B cell (primary cell): ENCODE results near the gene JCAD. TPM values are rescaled to one million over a fixed set of nuclear protein-coding genes. Genes with fewer than 3 reads are reported as not detected.

Experiments
- ATAC-seq: fragments of 200-7000 bp; cut with Tn5 transposase; one replicate; pipeline ENCODE4 v1.10.0; 2021; ENCODE audit warnings: low read depth, mild to moderate bottlenecking, moderate number of reproducible peaks, moderate library complexity
- CTCF ChIA-PET: fragments of 350-600 bp; sonication (Branson Sonifier 250); formaldehyde crosslinking; loops from one replicate; lab custom pipeline; 2021; ENCODE audit warnings: antibody characterized with exemption, inconsistent platforms; lab: Charles Lee
- POLR2A ChIA-PET: fragments of 350-600 bp; sonication (Branson Sonifier 250); formaldehyde crosslinking; loops from one replicate; lab custom pipeline; 2021; ENCODE audit warnings: antibody characterized with exemption; lab: Charles Lee
- DNase-seq: peaks from one replicate; pipeline ENCODE4 v3.0.0; 2013
- H2AFZ ChIP-seq: 2 replicates; pipeline ENCODE4 v1.6.1; 2012; ENCODE audit warnings: mild to moderate bottlenecking, low read depth, low read length; ENCODE audit not compliant: insufficient read depth, poor library complexity, severe bottlenecking
- H3K27ac ChIP-seq, 2 donors: 1 replicate in 1 of 2; 2 replicates in 1 of 2; pipeline ENCODE4 v1.5.1; 2012 to 2013; ENCODE audit warnings: low read length in 2 of 2, mild to moderate bottlenecking in 2 of 2, moderate library complexity in 1 of 2
- H3K27me3 ChIP-seq, 4 experiments: fragments of 200-600 bp in 1 of 4; sonication (generic) in 1 of 4; replicated peaks in 1 of 4; 1 replicate in 2 of 4; 2 replicates in 2 of 4; pipeline versions ENCODE4 v1.6.1 to v1.7.0; 2013 to 2016; ENCODE audit warnings: low read length in 3 of 4, mild to moderate bottlenecking in 2 of 4, mixed read lengths in 1 of 4, moderate library complexity in 1 of 4; ENCODE audit not compliant: insufficient read depth in 4 of 4, control insufficient read depth in 3 of 4; ENCODE audit errors: control extremely low read depth in 1 of 4
- H3K36me3 ChIP-seq, 2 experiments: replicated peaks in 1 of 2; 1 replicate in 1 of 2; 2 replicates in 1 of 2; pipeline versions ENCODE4 v1.6.1 to v1.7.1; 2013; ENCODE audit warnings: low read length in 1 of 2; ENCODE audit not compliant: insufficient read depth in 2 of 2, control insufficient read depth in 1 of 2; ENCODE audit errors: control extremely low read depth in 1 of 2, extremely low read depth in 1 of 2
- H3K4me1 ChIP-seq, 2 donors: fragments of 200-600 bp in 1 of 2; sonication (generic) in 1 of 2; 1 replicate in 1 of 2; 2 replicates in 1 of 2; pipeline versions ENCODE4 v1.5.1 to v1.6.1; 2013 to 2017; ENCODE audit warnings: low read length in 2 of 2; ENCODE audit not compliant: control insufficient read depth in 2 of 2, insufficient read depth in 2 of 2
- H3K4me2 ChIP-seq: replicated peaks from 2 replicates; pipeline ENCODE3; 2012; ENCODE audit warnings: mild to moderate bottlenecking, low read depth, low read length; ENCODE audit not compliant: poor library complexity, severe bottlenecking
- H3K4me3 ChIP-seq, 5 experiments: fragments of 200-600 bp in 1 of 5; sonication (generic) in 1 of 5; 1 replicate in 3 of 5; 2 replicates in 2 of 5; pipeline versions ENCODE4 v1.5.1 to v1.7.0; 2011 to 2016; ENCODE audit warnings: low read length in 4 of 5, mild to moderate bottlenecking in 4 of 5, low read depth in 2 of 5, control low read depth in 1 of 5, moderate library complexity in 1 of 5; ENCODE audit not compliant: insufficient read depth in 1 of 5; ENCODE audit errors: control extremely low read depth in 1 of 5, extremely low read depth in 1 of 5
- H3K79me2 ChIP-seq: fragments of 200-600 bp; sonication (generic); one replicate; pipeline ENCODE4 v1.6.0; 2016; ENCODE audit warnings: low read length; ENCODE audit not compliant: control insufficient read depth, insufficient read depth
- H3K9ac ChIP-seq: fragments of 200-600 bp; sonication (generic); 2 replicates; pipeline ENCODE4 v1.6.1; 2017; ENCODE audit warnings: mild to moderate bottlenecking, low read length, moderate library complexity
- H3K9me3 ChIP-seq, 3 donors: one replicate each; pipeline versions ENCODE4 v1.6.1 to v1.7.1; 2013; ENCODE audit warnings: low read length in 2 of 3; ENCODE audit not compliant: control insufficient read depth in 2 of 3, insufficient read depth in 1 of 3; ENCODE audit errors: control extremely low read depth in 1 of 3
- H4K20me1 ChIP-seq: 2 replicates; pipeline ENCODE4 v1.6.0; 2012; ENCODE audit warnings: mild to moderate bottlenecking, low read length; ENCODE audit not compliant: insufficient read depth, control insufficient read depth, poor library complexity, severe bottlenecking
- H3K27ac Mint-ChIP-seq: one replicate; pipeline ENCODE4 v1.8.0; 2021; ENCODE audit warnings: mixed read lengths
- H3K27me3 Mint-ChIP-seq: one replicate; pipeline ENCODE4 v1.8.0; 2021; ENCODE audit warnings: mixed read lengths
- H3K4me1 Mint-ChIP-seq: one replicate; pipeline ENCODE4 v1.8.0; 2021; ENCODE audit warnings: mixed read lengths
- H3K4me3 Mint-ChIP-seq: one replicate; pipeline ENCODE4 v1.8.0; 2021; ENCODE audit warnings: mixed read lengths
- H3K9me3 Mint-ChIP-seq: one replicate; pipeline ENCODE4 v1.8.0; 2022; ENCODE audit warnings: mixed read lengths; ENCODE audit not compliant: insufficient read depth
- CTCF ChIP-seq: fragments of 200-600 bp; IDR thresholded peaks from one replicate; pipeline ENCODE4 v1.8.0; 2022; ENCODE audit warnings: antibody characterized with exemption, mild to moderate bottlenecking
- EZH2 ChIP-seq: IDR thresholded peaks from 2 replicates; pipeline ENCODE4 v1.6.1; 2012; ENCODE audit warnings: borderline replicate concordance, low read depth, mild to moderate bottlenecking, moderate library complexity, low read length; ENCODE audit not compliant: insufficient read depth, poor library complexity, severe bottlenecking
- WGBS: methylation state at CpG from one replicate; pipeline ENCODE4 v1.1.5; 2013; ENCODE audit warnings: missing lambda C conversion rate; ENCODE audit not compliant: insufficient coverage; 5-methylcytosine and 5-hydroxymethylcytosine counted together
- intact Hi-C: fragments of 100-400 bp; cut with micrococcal nuclease; formaldehyde crosslinking; loops from one replicate; pipeline ENCODE4 v1.10.0; 2022
- polyA plus RNA-seq: library from polyadenylated mRNA; depleted of rRNA; stranded (reverse); fragments of >200 nt; gene quantifications from 2 replicates; pipeline ENCODE4 v1.2.3, GENCODE V29; 2012
- total RNA-seq, 2 donors: library from RNA; stranded (reverse); fragments of 120-200 nt in 1 of 2; gene quantifications; 1 replicate in 1 of 2; 2 replicates in 1 of 2; pipeline versions ENCODE4 v1.2.3 to v1.2.4, GENCODE V29; 2013 to 2022

Gene JCAD
- total and polyA plus RNA-seq, 2 donors (not counting 1 experiment from before 2014, with no cell fraction given), result 0.37 TPM; not detected in 1

GRCh38 chr10:29974773-29975172 is 84.6 kb downstream of the JCAD start:
- no peak for TF ChIP-seq CTCF
- no peak for TF ChIP-seq EZH2
- Histone ChIP-seq H3K4me2 (no peak overlapping the region), H3K27ac (no peak overlapping the region), H2AFZ (no peak overlapping the region), H3K79me2 (no peaks in the 10 kb centered on the region), H4K20me1 (no peaks in the 10 kb centered on the region), H3K4me3 (no peak overlapping the region), H3K9ac (no peak overlapping the region), H3K27me3 (no peaks in the 10 kb centered on the region), H3K36me3 (no peaks in the 10 kb centered on the region), H3K4me1 (no peaks in the 10 kb centered on the region), H3K9me3 (peaks cover 0 to 3% (median 0%) of the 10 kb centered on the region in 3 donors)
- H3K27ac Mint-ChIP-seq, result no peak overlapping the region
- WGBS, result 60% methylated on average over 1 of the region's 3 CpGs
- POLR2A ChIA-PET, result no interaction called here
- ATAC-seq (no peak), DNase-seq (no peak)
- CTCF ChIA-PET, result no interaction called here
- intact Hi-C loops, result no loop called here
- H3K4me3 Mint-ChIP-seq, result no peak overlapping the region
- no peaks in the 10 kb centered on the region for H3K9me3 Mint-ChIP-seq
- no peaks in the 10 kb centered on the region for H3K4me1 Mint-ChIP-seq
- H3K27me3 Mint-ChIP-seq, result peaks cover 17% of the 10 kb centered on the region

- no peaks in the 10 kb centered on the region for H3K4me1 Mint-ChIP-seq
- H3K27me3 ChIP-seq, result no peaks in the 10 kb centered on the region
- no peak overlapping the region for H2AFZ ChIP-seq
- no peak overlapping the region for H3K4me2 ChIP-seq
- no peak overlapping the region for H3K27ac ChIP-seq
- no peak overlapping the region for H3K27ac Mint-ChIP-seq
- DNase-seq (no peak), ATAC-seq (no peak)
- H3K9me3 Mint-ChIP-seq, result no peaks in the 10 kb centered on the region
- no peak for TF ChIP-seq EZH2
- TF ChIP-seq CTCF, result no peak
- no peaks in the 10 kb centered on the region for H4K20me1 ChIP-seq
- intact Hi-C loops, result no loop called here
- WGBS, result 92% methylated on average over 2 of the region's 5 CpGs
- no peak overlapping the region for H3K9ac ChIP-seq
- H3K9me3 ChIP-seq, result peaks cover 0 to 3% (median 0%) of the 10 kb centered on the region in 3 donors
- CTCF ChIA-PET, result no interaction called here
- H3K4me3 Mint-ChIP-seq, result no peak overlapping the region
- peaks cover 17% of the 10 kb centered on the region for H3K27me3 Mint-ChIP-seq
- no peaks in the 10 kb centered on the region for H3K79me2 ChIP-seq
- H3K4me3 ChIP-seq, result no peak overlapping the region
- POLR2A ChIA-PET, result no interaction called here
- no peaks in the 10 kb centered on the region for H3K4me1 ChIP-seq
- H3K36me3 ChIP-seq, result no peaks in the 10 kb centered on the region
Measured at GRCh38 chr10:29973921-29974320, 85.5 kb downstream of the JCAD start.
